NCI-H187 (cell line): ENCODE results near the gene WDR6.

Experiments used
- DNase-seq, 2 experiments: peaks; one replicate each; lab custom pipeline; 2025; lab: John Stamatoyannopoulos, UW

Gene WDR6

DNA sequence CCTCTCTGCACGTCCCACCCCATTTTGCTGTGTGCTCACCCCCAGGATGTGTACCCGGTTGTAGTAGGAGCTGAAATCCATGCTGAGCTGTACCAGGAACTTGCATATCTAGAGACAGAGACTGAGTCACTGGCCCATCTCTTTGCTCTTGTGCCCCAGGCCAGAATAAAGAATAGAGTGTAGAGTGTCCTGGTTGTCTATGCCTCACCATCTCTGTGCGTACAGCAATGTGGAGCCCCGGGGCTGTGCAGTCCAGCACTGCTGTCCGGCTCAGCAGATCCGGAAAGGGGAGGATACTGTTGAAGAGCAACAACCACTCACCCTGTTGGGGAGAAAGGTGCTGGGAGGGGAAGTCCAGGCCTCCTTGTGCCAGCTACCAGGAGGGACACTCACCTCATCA is 8.6 kb downstream of the WDR6 start:
- no peak for DNase-seq

GRCh38 chr3:49016414-49017228 is 9.4 kb downstream of the WDR6 start:
- DNase-seq = no peak

- no peak for DNase-seq
Measured at GRCh38 chr3:49017229-49017970, 10.2 kb downstream of the WDR6 start.

- peak in 1 of 2 experiments; percentile 39 for DNase-seq
Measured at GRCh38 chr3:49017971-49018706, 10.9 kb downstream of the WDR6 start, which contains the start of gene DALRD3. Gene DALRD3, minus strand, starts transcription at chr3:49018580. Its CDS starts 16 bp downstream, at chr3:49018564.

- DNase-seq = no peak
Measured at GRCh38 chr3:49018707-49019006, 11.5 kb downstream of the WDR6 start.

DNA sequence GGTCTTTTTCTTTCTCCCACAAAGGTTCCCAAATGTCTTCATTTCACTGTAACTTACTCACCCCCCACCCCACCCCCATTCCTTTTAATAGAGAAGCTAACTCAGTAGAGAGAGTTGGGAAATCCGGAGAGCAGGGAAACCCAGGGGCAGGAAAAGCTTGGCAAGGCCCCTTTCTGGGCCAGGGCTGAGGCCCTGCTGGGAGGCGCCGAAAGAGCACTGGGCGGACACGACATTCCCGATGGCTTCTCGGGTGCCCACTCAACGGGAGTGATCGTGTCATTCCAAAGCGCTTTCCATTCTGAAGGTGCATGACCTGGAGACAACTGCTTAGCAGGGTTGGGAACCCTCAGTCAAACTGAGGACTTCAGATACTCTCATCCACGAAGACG is 12.7 kb downstream of the WDR6 start:
- DNase-seq = no peak

DNA sequence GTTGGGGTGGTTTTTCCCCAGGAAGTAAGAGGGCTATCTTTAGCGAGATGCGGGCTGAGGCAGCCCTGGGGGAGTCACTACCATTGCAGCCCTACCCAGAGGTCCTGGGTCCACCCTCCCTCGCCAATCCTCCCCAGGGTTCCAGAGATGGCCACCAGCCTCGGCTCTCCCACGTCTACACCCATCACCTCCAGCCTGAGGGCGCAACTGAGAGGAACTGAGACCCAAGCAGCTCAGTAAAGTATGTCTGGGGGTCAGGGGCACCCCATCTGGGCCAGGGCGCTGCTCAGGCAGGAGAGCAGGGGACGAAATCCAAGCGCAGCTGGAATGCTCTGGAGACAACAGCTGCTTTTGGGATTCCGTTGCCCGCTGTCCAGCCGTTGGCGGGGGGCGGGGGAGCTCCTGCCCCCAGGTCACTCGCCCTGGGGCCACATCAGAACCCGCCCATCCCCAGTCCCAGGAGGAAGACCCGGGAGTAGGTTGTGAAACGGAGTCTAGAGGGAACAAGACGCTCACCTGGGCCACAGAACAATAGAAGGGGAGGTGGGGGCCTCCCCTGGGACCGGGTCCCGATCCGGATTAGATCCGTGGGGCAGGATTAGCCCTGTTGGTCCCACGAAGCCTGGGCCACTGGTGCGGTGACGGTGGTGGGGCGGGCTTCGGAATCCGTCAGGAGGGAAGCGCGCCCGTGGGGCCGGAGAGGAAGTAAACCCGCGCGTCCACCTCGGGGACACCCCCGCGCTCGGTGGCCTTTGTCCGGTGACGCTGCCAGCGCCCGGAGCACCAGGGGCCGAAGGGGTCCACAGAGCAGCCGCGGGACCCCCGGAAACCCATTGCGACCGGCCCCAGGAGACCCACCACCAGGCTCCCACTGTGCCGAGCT is 13.4 kb downstream of the WDR6 start:
- no peak for DNase-seq

DNA sequence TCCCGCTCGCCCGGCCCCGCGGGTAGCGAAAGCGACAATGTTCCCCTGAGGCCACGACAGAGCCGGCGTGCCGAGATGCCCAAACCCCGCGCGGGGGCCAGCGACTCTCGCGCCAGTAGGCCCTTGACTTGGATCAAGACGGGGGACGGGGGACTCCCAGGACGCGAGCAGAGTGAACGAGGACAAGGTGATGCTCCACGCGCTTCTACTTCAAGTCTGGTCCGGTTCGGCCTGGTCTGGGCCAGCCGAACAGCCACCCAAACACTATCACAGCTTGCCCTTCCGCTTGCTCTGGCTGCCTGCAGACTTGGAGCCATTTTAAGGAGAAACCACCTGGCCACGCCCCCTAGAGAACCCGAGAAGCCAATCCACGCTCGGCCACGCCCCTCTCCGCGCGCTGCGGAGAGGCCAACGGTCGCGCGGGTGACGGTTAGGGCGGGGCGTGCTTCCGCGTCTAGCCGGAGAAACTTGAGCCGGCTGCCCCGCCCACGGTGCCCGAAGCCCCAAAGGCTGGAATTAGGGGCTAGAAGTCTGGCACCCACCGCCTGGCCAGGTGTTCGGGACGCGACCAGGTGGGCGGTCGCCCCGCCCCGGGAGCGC is 14.1 kb downstream of the WDR6 start:
- DNase-seq = peak; percentile 89 to 93

DNA sequence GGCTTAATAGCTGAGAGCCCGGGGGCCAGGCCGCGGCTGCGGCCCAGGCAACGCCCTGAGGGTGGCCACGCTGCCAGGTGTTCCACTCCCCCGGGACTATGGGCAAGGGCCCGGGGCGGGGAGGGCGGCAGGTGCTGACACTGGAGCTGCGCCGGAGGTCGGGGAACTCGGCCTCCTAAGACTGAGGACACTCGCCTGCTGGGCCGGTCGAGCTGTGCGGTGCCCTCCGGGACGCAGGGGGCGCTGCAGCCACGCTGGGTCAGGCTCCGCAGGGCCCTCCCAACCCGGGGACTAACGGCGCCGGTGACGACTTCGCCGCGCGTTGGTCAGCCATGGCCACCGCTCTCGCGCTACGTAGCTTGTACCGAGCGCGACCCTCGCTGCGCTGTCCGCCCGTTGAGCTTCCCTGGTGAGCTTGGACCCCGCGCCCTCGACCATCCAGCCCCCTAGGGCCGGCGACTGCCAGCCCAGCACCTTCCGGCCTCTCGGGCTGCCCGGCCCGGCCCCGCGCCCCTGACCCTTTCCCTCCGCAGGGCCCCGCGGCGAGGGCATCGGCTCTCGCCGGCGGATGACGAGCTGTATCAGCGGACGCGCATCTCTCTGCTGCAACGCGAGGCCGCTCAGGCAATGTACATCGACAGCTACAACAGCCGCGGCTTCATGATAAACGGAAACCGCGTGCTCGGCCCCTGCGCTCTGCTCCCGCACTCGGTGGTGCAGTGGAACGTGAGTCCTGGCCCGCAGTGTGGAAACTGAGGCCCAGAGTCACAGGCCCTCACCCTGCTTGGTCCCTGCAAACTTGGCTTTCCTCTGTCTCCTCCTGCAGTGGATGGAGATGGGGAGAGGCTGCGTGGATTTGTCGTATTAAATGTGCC is 14.9 kb downstream of the WDR6 start, which contains the start of gene NDUFAF3:
TSS of gene NDUFAF3 (plus strand) at position 309 of the 875 bp plus-strand sequence. CDS start at position 333, 24 bp downstream.
- peak; percentile 86 to 89 for DNase-seq

GRCh38 chr3:49022688-49023171 is 15.5 kb downstream of the WDR6 start:
- DNase-seq = no peak

- no peak for DNase-seq
Measured at GRCh38 chr3:49023775-49024174, 16.6 kb downstream of the WDR6 start.

DNA sequence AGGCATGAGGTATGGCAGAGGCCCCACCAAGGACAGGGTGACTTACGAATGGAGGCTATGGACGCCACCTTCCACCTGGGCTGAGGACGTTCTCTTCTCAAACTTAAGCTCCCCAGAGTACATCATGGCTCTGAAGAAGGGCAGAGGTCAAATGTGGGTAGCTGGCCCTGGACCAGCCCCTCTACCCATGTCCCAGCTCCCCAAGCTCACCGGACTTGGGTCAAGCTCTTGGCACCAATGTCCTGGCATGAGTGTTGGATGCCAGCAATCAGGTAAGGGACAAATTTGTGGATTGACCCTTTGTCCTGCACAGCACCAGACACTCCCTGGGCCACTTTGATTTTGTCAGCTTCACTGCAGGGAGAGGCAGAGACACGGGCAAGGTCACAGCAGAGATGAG is 17.3 kb downstream of the WDR6 start:
- DNase-seq = no peak

- no peak for DNase-seq
Measured at GRCh38 chr3:49025005-49025792, 18.0 kb downstream of the WDR6 start.

DNA sequence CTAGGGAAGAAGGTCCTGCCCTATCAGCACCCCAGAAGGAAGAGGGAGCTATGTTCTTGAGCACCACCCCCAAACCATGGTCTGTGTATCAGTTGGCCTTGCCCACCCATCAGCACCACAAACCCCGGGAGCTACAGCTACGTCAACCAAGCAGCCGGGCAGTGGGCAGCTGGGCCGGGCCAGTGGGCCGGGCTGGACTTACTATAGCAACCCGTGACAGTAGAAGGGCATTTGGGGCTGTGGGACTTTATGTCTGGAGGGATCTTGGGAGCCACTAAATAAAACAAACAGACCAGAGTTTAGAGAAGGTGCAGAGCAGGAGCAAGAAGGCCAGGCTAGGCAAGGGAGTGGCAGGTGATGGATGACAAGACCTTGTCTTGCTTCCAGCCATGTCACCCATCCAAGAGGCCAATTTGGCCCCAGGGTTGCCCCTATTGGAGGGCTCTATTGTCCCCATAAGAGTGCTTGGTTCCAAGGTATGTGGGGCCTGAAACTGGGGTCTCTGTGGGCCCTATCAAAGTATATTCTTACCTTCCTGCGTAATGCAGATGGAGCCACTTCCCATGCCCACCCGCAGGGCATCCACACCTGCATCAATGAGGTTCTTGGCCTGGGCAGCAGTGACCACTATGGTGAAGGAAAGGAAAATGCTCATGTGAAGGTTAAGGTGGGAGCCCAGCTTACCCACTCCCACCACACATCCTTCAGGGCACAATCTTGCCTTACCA is 18.8 kb downstream of the WDR6 start:
- DNase-seq = no peak

GRCh38 chr3:49026536-49026935 is 19.3 kb downstream of the WDR6 start:
- DNase-seq = no peak

DNA sequence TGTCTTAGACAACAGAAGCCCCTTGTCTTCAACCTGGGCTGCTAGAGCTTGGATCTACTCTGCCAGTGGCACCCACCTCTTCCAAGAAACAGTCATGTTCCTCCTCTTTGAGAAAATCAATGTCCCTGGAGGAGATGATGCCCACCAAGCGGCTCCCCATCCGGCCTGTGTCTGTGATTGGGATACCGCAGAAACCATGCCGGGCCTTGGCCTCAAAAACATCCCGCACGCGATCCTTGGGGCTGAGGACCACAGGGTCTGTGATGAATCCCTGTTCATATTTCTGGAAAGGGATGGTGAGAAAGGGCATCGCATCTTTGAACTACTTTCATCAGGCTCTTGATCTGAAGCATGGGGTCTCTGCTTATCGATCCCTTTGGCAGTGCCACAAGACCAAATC is 20.4 kb downstream of the WDR6 start:
- no peak for DNase-seq

GRCh38 chr3:49028298-49028672 is 21.1 kb downstream of the WDR6 start:
- DNase-seq = no peak
